ENCODE data around the gene AP3B1. TPM values are rescaled to one million over a fixed set of nuclear protein-coding genes. Genes with fewer than 3 reads are reported as not detected.
A peak's percentile ranks its signal among the peaks of the same experiment; 100 is the strongest.

AP3B1 gene, protein sequence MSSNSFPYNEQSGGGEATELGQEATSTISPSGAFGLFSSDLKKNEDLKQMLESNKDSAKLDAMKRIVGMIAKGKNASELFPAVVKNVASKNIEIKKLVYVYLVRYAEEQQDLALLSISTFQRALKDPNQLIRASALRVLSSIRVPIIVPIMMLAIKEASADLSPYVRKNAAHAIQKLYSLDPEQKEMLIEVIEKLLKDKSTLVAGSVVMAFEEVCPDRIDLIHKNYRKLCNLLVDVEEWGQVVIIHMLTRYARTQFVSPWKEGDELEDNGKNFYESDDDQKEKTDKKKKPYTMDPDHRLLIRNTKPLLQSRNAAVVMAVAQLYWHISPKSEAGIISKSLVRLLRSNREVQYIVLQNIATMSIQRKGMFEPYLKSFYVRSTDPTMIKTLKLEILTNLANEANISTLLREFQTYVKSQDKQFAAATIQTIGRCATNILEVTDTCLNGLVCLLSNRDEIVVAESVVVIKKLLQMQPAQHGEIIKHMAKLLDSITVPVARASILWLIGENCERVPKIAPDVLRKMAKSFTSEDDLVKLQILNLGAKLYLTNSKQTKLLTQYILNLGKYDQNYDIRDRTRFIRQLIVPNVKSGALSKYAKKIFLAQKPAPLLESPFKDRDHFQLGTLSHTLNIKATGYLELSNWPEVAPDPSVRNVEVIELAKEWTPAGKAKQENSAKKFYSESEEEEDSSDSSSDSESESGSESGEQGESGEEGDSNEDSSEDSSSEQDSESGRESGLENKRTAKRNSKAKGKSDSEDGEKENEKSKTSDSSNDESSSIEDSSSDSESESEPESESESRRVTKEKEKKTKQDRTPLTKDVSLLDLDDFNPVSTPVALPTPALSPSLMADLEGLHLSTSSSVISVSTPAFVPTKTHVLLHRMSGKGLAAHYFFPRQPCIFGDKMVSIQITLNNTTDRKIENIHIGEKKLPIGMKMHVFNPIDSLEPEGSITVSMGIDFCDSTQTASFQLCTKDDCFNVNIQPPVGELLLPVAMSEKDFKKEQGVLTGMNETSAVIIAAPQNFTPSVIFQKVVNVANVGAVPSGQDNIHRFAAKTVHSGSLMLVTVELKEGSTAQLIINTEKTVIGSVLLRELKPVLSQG
- total RNA-seq (10 to 100 TPM; 46.3 to 46.4 TPM), polyA plus RNA-seq (ENCODE audit: insufficient read length in 2 of 2) (10 to 100 TPM; 24.7 to 25.6 TPM)
- long read RNA-seq, donor 1, full-length matches to known transcripts = 1 of 1 reads
- long read RNA-seq, donor 1, partial matches to known transcripts = 0 of 1 reads
- long read RNA-seq, donor 1, other reads (novel, unspliced or antisense) = 0 of 1 reads
- long read RNA-seq, donor 2, partial matches to known transcripts = 0 of 1 reads
- long read RNA-seq, donor 2, other reads (novel, unspliced or antisense) = 0 of 1 reads
- long read RNA-seq, donor 3 = 0 reads
- long read RNA-seq, donor 4, full-length matches to known transcripts = 2 of 2 reads
- long read RNA-seq, donor 4, partial matches to known transcripts = 0 of 2 reads
- long read RNA-seq, donor 4, other reads (novel, unspliced or antisense) = 0 of 2 reads

DNA sequence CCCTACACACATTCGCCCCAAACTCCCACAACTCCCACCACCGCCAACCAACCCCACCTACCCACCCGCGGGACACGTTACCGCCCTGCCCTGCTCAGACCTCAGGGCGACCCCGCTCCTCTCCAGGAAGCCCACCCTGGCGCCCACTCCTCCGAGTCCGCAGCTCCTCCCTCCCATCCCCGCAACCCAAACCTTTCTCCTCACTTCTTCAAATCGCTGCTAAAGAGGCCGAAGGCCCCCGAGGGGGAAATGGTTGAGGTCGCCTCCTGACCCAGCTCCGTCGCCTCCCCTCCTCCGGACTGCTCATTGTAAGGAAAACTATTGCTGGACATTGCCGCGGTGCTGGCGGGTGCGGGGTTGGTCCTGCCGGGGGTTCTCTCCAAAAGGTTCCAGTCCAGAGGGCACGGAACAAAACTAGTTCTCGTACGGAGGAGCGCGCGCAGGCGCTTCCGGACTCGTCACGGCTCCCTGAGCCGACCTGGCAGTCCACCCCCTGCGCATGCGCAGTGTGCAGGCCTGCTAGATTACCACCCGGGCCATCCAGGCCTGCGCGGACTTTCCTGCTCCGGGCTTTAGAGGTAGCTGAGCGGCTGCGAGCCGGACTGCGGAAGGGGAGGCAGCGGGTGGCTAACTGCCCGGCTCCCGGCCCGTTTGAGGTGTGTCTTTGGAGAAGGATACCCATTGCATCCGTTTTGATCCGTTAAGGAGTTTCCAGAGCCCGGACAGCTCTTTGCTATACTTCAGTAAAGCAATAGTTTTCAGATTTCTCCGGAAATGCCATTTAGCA lies at the start of gene AP3B1:
Gene AP3B1 (minus strand): TSS at position 451 of the 787 bp plus-strand sequence. CDS start 119 bp downstream, at position 332.
- peaks cover 9% of the 10 kb centered on the region for H3K4me1 ChIP-seq (ENCODE audit: control insufficient read depth, insufficient read depth, low read length)
- H3K27me3 ChIP-seq (ENCODE audit: control insufficient read depth, insufficient read depth, low read length) = peaks cover 5% of the 10 kb centered on the region
- H3K9me3 ChIP-seq (ENCODE audit: control insufficient read depth, insufficient read depth, low read length) = no peaks in the 10 kb centered on the region
- WGBS (ENCODE audit: insufficient coverage) = under 1% methylated on average over 53 of the region's 53 CpGs
- peak within 1 kb of the TSS; percentile 86 for H3K27ac ChIP-seq (ENCODE audit: low read depth, low read length)
- H3K36me3 ChIP-seq (ENCODE audit: control insufficient read depth, insufficient read depth, low read length) = no peaks in the 10 kb centered on the region
- DNase-seq (ENCODE audit: low read depth in 4 of 6, low spot score in 6 of 6) = peak; percentile 96 to 99 (median 97)
- H3K4me3 ChIP-seq (ENCODE audit: low read depth, low read length) = peak within 1 kb of the TSS; percentile 97

DNA sequence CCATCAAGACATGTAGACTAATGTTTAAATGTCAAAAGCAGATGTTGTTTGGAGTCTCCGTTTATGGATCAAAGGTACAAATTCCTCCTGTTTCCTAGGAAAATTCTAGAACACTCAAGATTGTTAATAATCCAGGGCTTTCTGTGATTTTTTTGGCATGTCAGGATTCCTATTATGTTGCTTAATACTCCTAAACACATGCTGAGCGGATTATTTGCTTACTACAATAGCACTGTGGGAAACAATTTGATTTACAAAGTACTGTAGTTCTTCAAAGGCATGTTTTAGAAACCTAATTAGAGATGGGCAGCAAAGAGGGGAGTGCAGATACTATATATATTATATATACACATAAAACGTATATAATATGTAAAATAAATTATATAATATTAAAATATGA lies 46.9 kb upstream of the AP3B1 start:
- H3K4me3 ChIP-seq (ENCODE audit: low read depth, low read length) = no peak overlapping the region
- no peaks in the 10 kb centered on the region for H3K9me3 ChIP-seq (ENCODE audit: control insufficient read depth, insufficient read depth, low read length)
- no CpG with 5 or more reads among the region's 3 CpGs for WGBS (ENCODE audit: insufficient coverage)
- H3K27me3 ChIP-seq (ENCODE audit: control insufficient read depth, insufficient read depth, low read length) = no peaks in the 10 kb centered on the region
- no peaks in the 10 kb centered on the region for H3K36me3 ChIP-seq (ENCODE audit: control insufficient read depth, insufficient read depth, low read length)
- peak in 2 of 6 donors; percentile 15 to 66 for DNase-seq (ENCODE audit: low read depth in 4 of 6, low spot score in 6 of 6)
- H3K27ac ChIP-seq (ENCODE audit: low read depth, low read length) = no peak overlapping the region
- no peaks in the 10 kb centered on the region for H3K4me1 ChIP-seq (ENCODE audit: control insufficient read depth, insufficient read depth, low read length)

DNA sequence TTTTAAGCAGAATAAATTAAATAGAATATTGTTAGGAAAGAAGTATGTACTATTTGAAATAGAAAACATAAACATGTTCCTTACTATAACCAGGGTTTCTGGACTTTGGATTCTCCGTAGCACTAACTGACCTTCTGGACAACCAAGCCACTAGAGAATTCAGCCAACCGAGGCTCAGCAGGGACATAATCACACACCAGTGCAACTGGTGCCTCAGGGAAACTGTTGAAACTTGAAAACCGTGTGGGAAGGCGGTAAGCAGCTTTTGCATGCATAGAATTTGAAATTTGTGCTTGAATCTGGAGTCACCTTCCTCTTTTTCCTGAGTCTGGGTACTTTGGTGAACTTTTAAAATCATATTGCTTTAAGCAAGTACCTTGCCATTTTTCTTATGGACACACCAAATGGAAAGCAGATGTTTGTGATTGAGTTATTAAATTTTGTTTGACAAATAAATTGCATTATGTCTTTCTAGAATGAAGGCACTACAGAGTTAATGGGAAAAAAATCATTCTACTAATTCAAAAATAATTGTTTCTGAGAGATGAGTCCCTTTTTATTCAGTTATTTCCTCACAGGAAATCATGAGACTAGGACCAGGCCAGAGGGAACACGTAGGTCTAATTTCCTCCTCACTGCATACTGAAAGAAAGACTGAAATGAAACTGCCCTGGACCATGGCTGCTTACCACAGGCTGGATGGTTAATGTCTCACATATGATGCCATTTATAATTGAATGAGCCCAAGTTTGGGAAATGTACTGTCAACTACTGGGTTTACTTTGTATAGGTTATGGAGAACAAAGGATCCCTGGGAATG lies 45.3 kb upstream of the AP3B1 start:
- Histone ChIP-seq H3K4me1 (ENCODE audit: control insufficient read depth, insufficient read depth, low read length) (no peaks in the 10 kb centered on the region), H3K36me3 (ENCODE audit: control insufficient read depth, insufficient read depth, low read length) (no peaks in the 10 kb centered on the region), H3K27me3 (ENCODE audit: control insufficient read depth, insufficient read depth, low read length) (no peaks in the 10 kb centered on the region), H3K4me3 (ENCODE audit: low read depth, low read length) (no peak overlapping the region), H3K27ac (ENCODE audit: low read depth, low read length) (no peak overlapping the region), H3K9me3 (ENCODE audit: control insufficient read depth, insufficient read depth, low read length) (no peaks in the 10 kb centered on the region)
- no peak for DNase-seq (ENCODE audit: low read depth in 4 of 6, low spot score in 6 of 6)
- WGBS (ENCODE audit: insufficient coverage) = 95% methylated on average over 4 of the region's 5 CpGs

DNA sequence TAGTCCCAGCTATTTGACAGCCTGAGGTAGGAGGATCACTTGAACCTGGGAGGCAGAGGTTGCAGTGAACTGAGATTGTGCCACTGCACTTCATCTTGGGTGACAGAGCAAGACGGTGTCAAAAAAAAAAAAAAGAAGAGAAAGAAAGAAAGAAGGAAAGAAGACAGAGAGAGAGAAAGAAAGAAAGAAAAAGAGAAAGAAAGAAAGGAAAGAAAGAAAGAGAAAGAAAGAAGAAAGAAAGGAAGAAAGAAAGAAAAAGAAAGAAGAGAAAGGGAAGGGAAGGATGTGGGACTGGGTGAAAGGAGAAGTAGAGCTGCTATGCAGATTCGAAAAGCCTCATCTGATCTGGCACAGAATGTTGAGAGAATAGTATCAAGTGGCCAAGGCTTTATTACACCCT lies 42.2 kb upstream of the AP3B1 start:
- Histone ChIP-seq H3K4me3 (ENCODE audit: low read depth, low read length) (no peak overlapping the region), H3K36me3 (ENCODE audit: control insufficient read depth, insufficient read depth, low read length) (no peaks in the 10 kb centered on the region), H3K27me3 (ENCODE audit: control insufficient read depth, insufficient read depth, low read length) (no peaks in the 10 kb centered on the region), H3K27ac (ENCODE audit: low read depth, low read length) (no peak overlapping the region), H3K4me1 (ENCODE audit: control insufficient read depth, insufficient read depth, low read length) (no peaks in the 10 kb centered on the region), H3K9me3 (ENCODE audit: control insufficient read depth, insufficient read depth, low read length) (no peaks in the 10 kb centered on the region)
- WGBS (ENCODE audit: insufficient coverage) = 91% methylated on average over 1 of the region's 2 CpGs
- DNase-seq (ENCODE audit: low read depth in 4 of 6, low spot score in 6 of 6) = no peak

DNA sequence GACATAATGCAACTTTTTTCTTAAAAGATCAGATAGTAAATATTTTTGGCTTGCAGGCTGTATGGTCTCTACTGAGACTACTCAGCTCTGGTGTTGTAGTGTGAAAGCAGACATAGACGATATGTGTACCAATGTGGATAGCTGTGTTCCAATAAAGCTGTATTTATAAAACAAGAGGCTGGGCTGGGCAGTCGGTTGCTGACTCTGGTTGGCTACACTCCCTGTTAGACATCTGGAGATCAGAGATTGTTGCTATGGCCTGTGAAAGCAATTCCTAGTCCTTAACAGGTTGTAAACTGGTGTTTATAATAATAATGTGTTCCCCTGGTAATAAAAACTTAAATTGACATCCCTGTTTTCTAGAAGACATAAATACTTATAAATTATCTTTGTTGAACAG lies 41.5 kb upstream of the AP3B1 start:
- Histone ChIP-seq H3K36me3 (ENCODE audit: control insufficient read depth, insufficient read depth, low read length) (no peaks in the 10 kb centered on the region), H3K9me3 (ENCODE audit: control insufficient read depth, insufficient read depth, low read length) (no peaks in the 10 kb centered on the region)
- WGBS (ENCODE audit: insufficient coverage) = 40% methylated on average over 1 of the region's 2 CpGs

DNA sequence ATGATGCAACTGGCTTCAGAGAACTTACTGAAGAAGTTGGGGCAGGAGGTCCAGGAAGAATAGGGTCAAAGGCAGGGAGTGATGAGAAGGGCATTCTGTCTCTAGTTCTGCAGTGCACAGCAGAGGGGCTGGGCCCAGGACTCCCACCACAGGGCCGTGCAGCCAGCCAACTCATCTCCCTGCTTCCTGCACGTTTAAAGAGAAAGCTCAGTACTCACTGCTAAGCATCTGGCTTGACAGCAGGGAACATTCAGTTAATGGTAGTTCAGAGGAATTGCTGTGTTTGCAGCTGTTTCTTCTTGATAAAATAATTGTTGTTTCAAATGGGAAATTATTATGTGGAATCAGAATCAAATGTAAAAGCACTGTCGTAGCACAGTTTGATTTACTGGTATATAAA lies 40.3 kb upstream of the AP3B1 start:
- H3K9me3 ChIP-seq (ENCODE audit: control insufficient read depth, insufficient read depth, low read length) = no peaks in the 10 kb centered on the region
- H3K4me1 ChIP-seq (ENCODE audit: control insufficient read depth, insufficient read depth, low read length) = no peaks in the 10 kb centered on the region
- H3K27ac ChIP-seq (ENCODE audit: low read depth, low read length) = no peak overlapping the region
- H3K36me3 ChIP-seq (ENCODE audit: control insufficient read depth, insufficient read depth, low read length) = no peaks in the 10 kb centered on the region
- H3K27me3 ChIP-seq (ENCODE audit: control insufficient read depth, insufficient read depth, low read length) = no peaks in the 10 kb centered on the region
- DNase-seq (ENCODE audit: low read depth in 4 of 6, low spot score in 6 of 6) = peak in 3 of 6 donors; percentile 9 to 91 (median 28)
- 37% methylated on average over 3 of the region's 3 CpGs for WGBS (ENCODE audit: insufficient coverage)
- no peak overlapping the region for H3K4me3 ChIP-seq (ENCODE audit: low read depth, low read length)

More for the DNA sequence above, 41.5 kb upstream of the AP3B1 start:
- DNase-seq (ENCODE audit: low read depth in 4 of 6, low spot score in 6 of 6) = no peak
- Histone ChIP-seq H3K4me1 (ENCODE audit: control insufficient read depth, insufficient read depth, low read length) (no peaks in the 10 kb centered on the region), H3K27ac (ENCODE audit: low read depth, low read length) (no peak overlapping the region), H3K27me3 (ENCODE audit: control insufficient read depth, insufficient read depth, low read length) (no peaks in the 10 kb centered on the region), H3K4me3 (ENCODE audit: low read depth, low read length) (no peak overlapping the region)

DNA sequence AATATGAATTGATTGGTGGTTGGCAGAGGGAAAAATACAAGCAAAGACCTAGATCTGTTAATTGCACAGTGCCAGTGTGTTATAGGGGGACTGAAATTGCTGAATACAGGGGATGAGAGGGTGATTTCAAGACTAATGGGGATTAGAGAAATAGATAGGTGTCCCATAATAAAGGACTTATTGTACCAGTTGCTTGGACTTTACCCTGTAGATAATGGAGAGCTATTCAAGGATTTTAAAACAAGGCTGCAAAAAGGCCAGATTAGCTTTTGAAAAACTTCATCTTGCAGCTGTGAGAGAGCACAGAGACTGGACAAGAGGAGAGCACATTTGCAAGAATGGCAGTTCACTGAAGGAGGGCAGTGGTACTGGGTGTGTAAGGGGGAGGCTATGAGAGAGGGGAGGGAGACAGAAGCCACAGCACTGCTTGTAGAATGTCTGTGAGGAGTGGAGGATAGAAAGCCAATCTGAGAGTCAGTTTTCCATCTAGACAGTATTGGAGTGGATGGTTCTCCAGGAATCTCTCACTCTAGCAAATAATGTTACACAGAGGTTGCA lies 37.1 kb upstream of the AP3B1 start:
- H3K27ac ChIP-seq (ENCODE audit: low read depth, low read length) = no peak overlapping the region
- H3K9me3 ChIP-seq (ENCODE audit: control insufficient read depth, insufficient read depth, low read length) = no peaks in the 10 kb centered on the region
- H3K4me3 ChIP-seq (ENCODE audit: low read depth, low read length) = no peak overlapping the region
- no peaks in the 10 kb centered on the region for H3K4me1 ChIP-seq (ENCODE audit: control insufficient read depth, insufficient read depth, low read length)
- no peak for DNase-seq (ENCODE audit: low read depth in 4 of 6, low spot score in 6 of 6)
- H3K27me3 ChIP-seq (ENCODE audit: control insufficient read depth, insufficient read depth, low read length) = no peaks in the 10 kb centered on the region
- no peaks in the 10 kb centered on the region for H3K36me3 ChIP-seq (ENCODE audit: control insufficient read depth, insufficient read depth, low read length)

DNA sequence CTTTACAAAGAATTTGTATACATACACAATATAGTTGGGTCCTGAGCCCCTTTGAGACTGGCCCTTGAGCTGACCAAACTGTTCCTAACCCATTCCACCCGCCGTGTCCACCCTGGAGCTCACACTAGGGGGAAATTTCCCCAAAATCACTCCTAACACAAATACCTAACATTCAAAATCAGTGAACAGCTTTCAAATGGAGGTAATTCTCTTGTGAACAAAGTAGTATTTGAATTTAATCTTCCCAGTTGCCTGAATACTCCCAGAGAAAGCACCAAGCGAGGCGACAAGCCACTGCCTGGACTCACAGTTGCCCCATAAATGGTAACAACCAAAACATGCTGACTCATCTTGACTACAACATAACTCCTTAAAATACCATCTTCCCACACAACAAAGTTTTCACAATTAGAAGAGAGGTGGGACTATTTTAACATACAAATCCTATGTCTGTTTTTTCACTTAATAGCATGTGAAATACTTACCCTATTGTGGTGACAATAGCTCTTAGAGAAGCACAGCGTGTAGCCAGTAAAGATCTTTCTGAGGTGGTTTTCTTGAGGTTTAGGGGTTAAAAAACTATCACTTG lies 34.2 kb upstream of the AP3B1 start:
- no CpG with 5 or more reads among the region's 5 CpGs for WGBS (ENCODE audit: insufficient coverage)

More for the DNA sequence above, 34.2 kb upstream of the AP3B1 start:
- Histone ChIP-seq H3K36me3 (ENCODE audit: control insufficient read depth, insufficient read depth, low read length) (no peaks in the 10 kb centered on the region), H3K9me3 (ENCODE audit: control insufficient read depth, insufficient read depth, low read length) (no peaks in the 10 kb centered on the region), H3K27ac (ENCODE audit: low read depth, low read length) (no peak overlapping the region), H3K4me3 (ENCODE audit: low read depth, low read length) (no peak overlapping the region), H3K4me1 (ENCODE audit: control insufficient read depth, insufficient read depth, low read length) (no peaks in the 10 kb centered on the region), H3K27me3 (ENCODE audit: control insufficient read depth, insufficient read depth, low read length) (no peaks in the 10 kb centered on the region)
- no peak for DNase-seq (ENCODE audit: low read depth in 4 of 6, low spot score in 6 of 6)

All from spinal cord (tissue), 10 donors.